Body of pancreas (tissue), 4 donors: ENCODE measurements around the gene HASPIN. TPM values are rescaled to one million over a fixed set of nuclear protein-coding genes. Genes with fewer than 3 reads are reported as not detected.

Experiments
- ATAC-seq: fragments of 150-250 bp; one replicate; pipeline ENCODE4 v1.9.1; 2016
- DNase-seq, 4 donors: peaks; one replicate each; pipeline ENCODE4 v3.0.0-alpha.2; 2019
- H3K27ac ChIP-seq, 4 donors: fragments of 200-600 bp; sonication (generic); 1 replicate in 3 of 4; 2 replicates in 1 of 4; pipeline versions ENCODE4 v1.5.1 to v1.6.1; 2016 to 2019; ENCODE audit warnings: mild to moderate bottlenecking in 1 of 4, mixed read lengths in 1 of 4, moderate library complexity in 1 of 4
- H3K27me3 ChIP-seq, 2 donors: fragments of 200-600 bp; sonication (generic); one replicate each; pipeline ENCODE4 v1.6.0; 2016; ENCODE audit warnings: mild to moderate bottlenecking in 1 of 2
- H3K36me3 ChIP-seq, 2 donors: fragments of 200-600 bp; sonication (generic); replicated peaks in 1 of 2; 2 replicates each; pipeline ENCODE4 v1.5.1; 2016; ENCODE audit warnings: low read depth in 2 of 2; ENCODE audit not compliant: insufficient read depth in 1 of 2
- H3K4me1 ChIP-seq: fragments of 200-600 bp; sonication (generic); one replicate; pipeline ENCODE4 v1.6.0; 2016
- H3K4me3 ChIP-seq, 2 donors: fragments of 200-600 bp; sonication (generic); 1 replicate in 1 of 2; 2 replicates in 1 of 2; pipeline ENCODE4 v1.5.1; 2016 to 2019
- H3K9me3 ChIP-seq, 3 donors: fragments of 200-600 bp; sonication (generic); 1 replicate in 2 of 3; 2 replicates in 1 of 3; pipeline ENCODE4 v1.5.1; 2016
- POLR2A ChIP-seq, 3 donors: fragments of 450-650 bp; IDR thresholded peaks; one replicate each; pipeline ENCODE4 v1.6.1; 2016; ENCODE audit warnings: antibody characterized with exemption in 3 of 3, mild to moderate bottlenecking in 2 of 3
- WGBS, 2 donors: methylation state at CpG; one replicate each; pipeline ENCODE4 v1.1.5; 2017; 5-methylcytosine and 5-hydroxymethylcytosine counted together
- intact Hi-C: fragments of 100-400 bp; cut with DNase I; formaldehyde crosslinking; loops from one replicate; pipeline ENCODE4 v1.15.1; 2023
- total RNA-seq, 2 donors: library from RNA; depleted of rRNA; stranded (reverse); fragments of >200 nt; gene quantifications; one replicate each; pipeline ENCODE4 v1.1.0, GENCODE V29; 2016
- TF ChIP-seq, protein P1 (sequence below), 7 experiments: fragments of 450-650 bp in 4 of 7; fragments of 200-600 bp in 3 of 7; sonication (generic) in 3 of 7; IDR thresholded peaks; one replicate each; pipeline ENCODE4 v1.5.1; 2016 to 2019; ENCODE audit warnings: antibody characterized with exemption in 7 of 7

Gene HASPIN
- not detected for total RNA-seq

DNA sequence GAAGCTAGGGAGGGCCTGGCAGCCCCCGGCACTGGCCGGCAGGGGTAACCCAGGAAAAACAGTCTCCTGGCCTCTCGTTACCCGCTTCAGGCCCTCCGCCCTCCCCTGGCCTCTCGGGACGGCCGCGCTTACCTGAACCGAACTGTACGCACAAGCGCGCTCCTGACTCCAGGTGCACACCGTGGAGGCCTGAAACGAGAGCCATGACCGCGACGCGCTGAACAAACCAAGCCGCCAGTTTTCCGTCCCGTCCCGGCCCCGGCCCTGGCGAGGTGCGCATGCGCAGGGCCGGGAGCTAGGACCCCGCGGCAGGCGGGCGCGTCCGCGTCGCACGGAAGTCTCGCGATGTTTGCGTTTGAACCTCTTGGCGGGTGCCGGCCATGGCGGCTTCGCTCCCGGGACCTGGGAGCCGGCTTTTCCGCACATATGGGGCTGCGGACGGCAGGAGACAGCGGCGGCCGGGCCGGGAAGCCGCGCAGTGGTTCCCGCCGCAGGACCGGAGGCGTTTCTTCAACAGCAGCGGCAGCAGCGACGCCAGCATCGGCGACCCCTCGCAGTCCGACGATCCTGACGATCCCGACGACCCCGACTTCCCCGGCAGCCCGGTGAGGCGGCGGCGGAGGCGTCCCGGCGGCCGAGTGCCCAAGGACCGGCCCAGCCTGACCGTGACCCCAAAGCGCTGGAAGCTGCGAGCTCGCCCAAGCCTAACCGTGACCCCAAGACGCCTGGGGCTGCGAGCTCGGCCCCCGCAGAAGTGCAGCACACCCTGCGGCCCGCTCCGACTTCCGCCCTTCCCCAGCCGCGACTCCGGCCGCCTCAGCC, at the start of gene HASPIN:
HASPIN (plus strand) TSS at position 348 of the 822 bp plus-strand sequence; CDS start at position 381, 33 bp downstream.
- ATAC-seq: peak; percentile 98
- 0% methylated on average over 11 to 97 of the region's 98 CpGs for WGBS, 2 donors
- TF ChIP-seq POLR2A (IDR thresholded peaks at IDR 0.05): peak in 2 of 3 donors; percentile 64 to 67
- TF ChIP-seq, protein P1, sequence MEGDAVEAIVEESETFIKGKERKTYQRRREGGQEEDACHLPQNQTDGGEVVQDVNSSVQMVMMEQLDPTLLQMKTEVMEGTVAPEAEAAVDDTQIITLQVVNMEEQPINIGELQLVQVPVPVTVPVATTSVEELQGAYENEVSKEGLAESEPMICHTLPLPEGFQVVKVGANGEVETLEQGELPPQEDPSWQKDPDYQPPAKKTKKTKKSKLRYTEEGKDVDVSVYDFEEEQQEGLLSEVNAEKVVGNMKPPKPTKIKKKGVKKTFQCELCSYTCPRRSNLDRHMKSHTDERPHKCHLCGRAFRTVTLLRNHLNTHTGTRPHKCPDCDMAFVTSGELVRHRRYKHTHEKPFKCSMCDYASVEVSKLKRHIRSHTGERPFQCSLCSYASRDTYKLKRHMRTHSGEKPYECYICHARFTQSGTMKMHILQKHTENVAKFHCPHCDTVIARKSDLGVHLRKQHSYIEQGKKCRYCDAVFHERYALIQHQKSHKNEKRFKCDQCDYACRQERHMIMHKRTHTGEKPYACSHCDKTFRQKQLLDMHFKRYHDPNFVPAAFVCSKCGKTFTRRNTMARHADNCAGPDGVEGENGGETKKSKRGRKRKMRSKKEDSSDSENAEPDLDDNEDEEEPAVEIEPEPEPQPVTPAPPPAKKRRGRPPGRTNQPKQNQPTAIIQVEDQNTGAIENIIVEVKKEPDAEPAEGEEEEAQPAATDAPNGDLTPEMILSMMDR (IDR thresholded peaks at IDR 0.05): peak in 4 of 7 experiments; percentile 15 to 49 (median 40)
- Histone ChIP-seq H3K27ac (peak within 1 kb of the TSS; percentile 61 to 87 (median 73)), H3K36me3 (peaks cover 0 to 3% of the 10 kb centered on the region in 2 donors), H3K27me3 (no peaks in the 10 kb centered on the region), H3K4me1 (peaks cover 22% of the 10 kb centered on the region), H3K4me3 (peak within 1 kb of the TSS; percentile 72 to 79), H3K9me3 (no peaks in the 10 kb centered on the region)
- intact Hi-C loops: no loop called here
- peak; percentile 91 to 94 (median 91) for DNase-seq

DNA sequence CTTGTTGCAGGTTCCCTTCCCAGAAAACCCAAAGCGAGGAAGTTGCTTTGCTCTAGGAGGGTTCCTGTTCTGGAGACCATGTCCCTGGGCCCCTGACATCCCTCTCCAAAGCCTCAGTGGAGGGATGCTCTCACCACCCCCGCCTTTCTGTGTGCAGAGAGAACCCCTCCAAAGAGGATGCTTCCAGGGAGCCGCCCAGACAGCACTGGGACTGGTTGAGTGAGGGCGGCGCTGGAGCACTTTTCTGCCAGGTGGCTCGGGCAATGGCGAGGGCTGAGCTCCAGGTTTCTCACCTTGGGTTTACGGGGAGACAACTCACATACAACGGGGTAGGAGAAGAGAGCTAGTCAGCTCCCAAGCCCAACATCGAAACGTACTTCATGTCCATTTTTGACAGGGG, 47.8 kb upstream of the HASPIN start:
- intact Hi-C loops: no loop called here
- Histone ChIP-seq H3K27me3 (no peaks in the 10 kb centered on the region), H3K27ac (no peak overlapping the region), H3K4me1 (no peaks in the 10 kb centered on the region), H3K4me3 (no peak overlapping the region), H3K9me3 (no peaks in the 10 kb centered on the region), H3K36me3 (no peaks in the 10 kb centered on the region)
- WGBS, 2 donors: 53 to 58% methylated on average over 11 of the region's 11 CpGs
- DNase-seq (no peak), ATAC-seq (no peak)
- TF ChIP-seq, protein P1 (IDR thresholded peaks at IDR 0.05): no peak

DNA sequence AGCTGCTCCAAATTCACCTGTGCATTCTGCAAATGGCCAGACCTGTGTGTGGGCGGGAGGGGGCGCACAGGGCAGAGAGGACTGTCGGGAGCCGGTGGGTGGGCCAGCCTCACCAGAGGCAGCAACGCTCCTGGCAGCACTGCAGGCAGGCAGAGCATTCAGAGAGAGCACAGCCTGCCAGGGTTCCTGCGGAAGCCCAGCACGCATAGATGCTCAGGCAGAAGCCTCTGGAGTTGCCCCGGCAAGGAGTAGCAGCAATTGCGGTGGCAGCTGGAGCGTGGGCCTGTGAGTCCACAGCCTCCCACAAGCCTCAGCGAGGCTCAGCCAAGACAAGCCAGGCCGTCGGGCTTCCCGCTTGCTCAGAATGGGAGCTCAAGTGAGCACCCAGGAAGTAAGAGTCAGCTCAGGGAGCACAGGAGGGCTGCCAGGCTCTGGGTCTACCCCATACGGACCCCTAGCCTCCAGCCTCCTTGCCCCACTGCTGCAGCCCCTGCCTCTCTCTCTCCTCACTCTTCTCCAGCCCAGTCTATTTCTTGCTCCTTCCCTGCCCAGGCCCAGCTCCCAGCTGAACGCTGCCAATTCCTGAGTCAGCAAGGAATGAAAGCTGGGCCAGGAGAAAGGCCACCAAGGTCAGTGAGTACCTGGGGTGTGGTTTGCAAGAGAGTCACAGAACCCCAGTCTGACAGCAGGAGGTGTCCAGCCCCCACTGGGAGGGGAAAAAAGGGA, 45.4 kb upstream of the HASPIN start:
- no peaks in the 10 kb centered on the region for H3K36me3 ChIP-seq
- no peak for ATAC-seq
- TF ChIP-seq, protein P1 (IDR thresholded peaks at IDR 0.05): no peak
- TF ChIP-seq POLR2A (IDR thresholded peaks at IDR 0.05): no peak
- no peaks in the 10 kb centered on the region for H3K27me3 ChIP-seq
- no peak overlapping the region for H3K27ac ChIP-seq
- no peaks in the 10 kb centered on the region for H3K9me3 ChIP-seq
- DNase-seq: no peak
- no peak overlapping the region for H3K4me3 ChIP-seq
- intact Hi-C loops: no loop called here
- WGBS, 2 donors: 58% methylated on average over 8 to 10 of the region's 16 CpGs
- no peaks in the 10 kb centered on the region for H3K4me1 ChIP-seq

DNA sequence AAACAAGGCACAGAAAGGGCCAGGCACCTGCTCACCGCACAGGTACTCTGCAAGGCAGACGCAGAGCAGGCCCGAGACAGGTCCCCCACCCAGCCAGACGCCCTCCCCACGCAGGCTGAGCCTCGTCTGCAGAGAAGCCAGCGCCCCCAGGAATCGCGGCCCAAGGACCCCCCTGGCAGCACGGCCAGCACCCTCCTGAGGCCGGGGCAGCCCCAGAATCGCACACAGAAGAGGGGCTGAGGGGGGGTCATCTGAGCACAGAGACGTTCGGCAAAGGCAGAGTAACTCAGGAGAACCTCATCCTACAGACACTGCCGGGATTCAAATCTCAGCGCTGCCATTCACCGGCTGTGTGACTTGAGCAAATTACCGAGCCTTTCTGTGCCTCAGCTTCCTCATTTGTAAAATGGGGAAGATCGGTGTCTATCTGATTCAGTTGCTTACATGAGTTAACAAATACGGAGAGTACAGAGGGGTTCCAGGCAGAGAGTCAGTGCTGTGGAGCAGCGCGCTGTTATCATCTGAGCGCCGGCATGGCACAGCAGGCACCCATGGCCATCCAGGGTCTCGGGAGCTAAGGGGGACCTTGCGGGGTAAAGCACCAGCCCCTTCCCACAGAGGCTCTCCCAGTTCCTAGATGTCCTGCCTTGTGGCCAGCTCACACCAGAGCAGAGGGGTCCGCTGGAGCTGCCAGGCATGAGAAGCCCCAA, 44.7 kb upstream of the HASPIN start:
- Histone ChIP-seq H3K4me1 (no peaks in the 10 kb centered on the region), H3K4me3 (no peak overlapping the region), H3K9me3 (no peaks in the 10 kb centered on the region), H3K27me3 (peaks cover 0 to 2% of the 10 kb centered on the region in 2 donors), H3K27ac (no peak overlapping the region), H3K36me3 (no peaks in the 10 kb centered on the region)
- intact Hi-C loops: no loop called here
- TF ChIP-seq, protein P1 (IDR thresholded peaks at IDR 0.05): no peak
- no peak for TF ChIP-seq POLR2A (IDR thresholded peaks at IDR 0.05)
- ATAC-seq (no peak), DNase-seq (no peak)
- 74 to 75% methylated on average over 9 to 27 of the region's 27 CpGs for whole genome bisulfite sequencing, 2 donors
